RWPE1 (cell line): ENCODE data around the gene DISC1.

Experiments used
- CTCF ChIA-PET: fragments of 350-600 bp; sonication (Branson Sonifier 250); formaldehyde crosslinking; extraction: SDS; loops from one replicate; lab custom pipeline; 2021; lab: Yijun Ruan, JAX
- POLR2A ChIA-PET: fragments of 400-600 bp; formaldehyde crosslinking; extraction: SDS; loops from one replicate; lab custom pipeline; 2020; ENCODE audit warnings: antibody characterized with exemption; ENCODE audit not compliant: low non-redundant PET; lab: Yijun Ruan, JAX
- DNase-seq: peaks from one replicate; pipeline ENCODE4 v3.0.0; 2012; ENCODE audit warnings: low spot score
- H3K27ac ChIP-seq: fragments of 450-650 bp; 2 replicates; pipeline ENCODE4 v1.5.1; 2017
- TF ChIP-seq, protein P1 (sequence below): fragments of 450-650 bp; conservative IDR thresholded peaks from 2 replicates; pipeline ENCODE4 v1.5.1; 2017; ENCODE audit warnings: low read depth, mild to moderate bottlenecking

The DISC1 gene

DNA sequence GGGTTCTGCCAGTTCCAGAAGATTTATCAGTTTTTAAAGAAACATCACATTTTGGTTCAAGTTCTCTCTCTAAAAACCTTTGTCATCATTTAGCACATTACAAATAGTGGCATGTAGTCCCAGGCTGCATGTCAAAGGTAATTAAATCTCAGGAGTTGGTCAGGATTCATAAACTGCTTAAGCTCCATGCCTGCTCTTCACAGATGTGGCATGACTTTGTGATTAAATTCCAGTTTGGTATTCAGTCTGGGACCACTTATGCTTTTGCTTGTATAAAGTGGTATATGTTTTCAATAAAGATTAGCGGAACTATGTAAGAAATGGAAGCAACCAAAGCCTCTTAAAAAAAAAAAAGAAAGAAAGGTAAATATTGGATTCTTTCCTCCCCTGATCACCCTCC is 408.0 kb downstream of the DISC1 start:
- POLR2A ChIA-PET = no interaction called here

DNA sequence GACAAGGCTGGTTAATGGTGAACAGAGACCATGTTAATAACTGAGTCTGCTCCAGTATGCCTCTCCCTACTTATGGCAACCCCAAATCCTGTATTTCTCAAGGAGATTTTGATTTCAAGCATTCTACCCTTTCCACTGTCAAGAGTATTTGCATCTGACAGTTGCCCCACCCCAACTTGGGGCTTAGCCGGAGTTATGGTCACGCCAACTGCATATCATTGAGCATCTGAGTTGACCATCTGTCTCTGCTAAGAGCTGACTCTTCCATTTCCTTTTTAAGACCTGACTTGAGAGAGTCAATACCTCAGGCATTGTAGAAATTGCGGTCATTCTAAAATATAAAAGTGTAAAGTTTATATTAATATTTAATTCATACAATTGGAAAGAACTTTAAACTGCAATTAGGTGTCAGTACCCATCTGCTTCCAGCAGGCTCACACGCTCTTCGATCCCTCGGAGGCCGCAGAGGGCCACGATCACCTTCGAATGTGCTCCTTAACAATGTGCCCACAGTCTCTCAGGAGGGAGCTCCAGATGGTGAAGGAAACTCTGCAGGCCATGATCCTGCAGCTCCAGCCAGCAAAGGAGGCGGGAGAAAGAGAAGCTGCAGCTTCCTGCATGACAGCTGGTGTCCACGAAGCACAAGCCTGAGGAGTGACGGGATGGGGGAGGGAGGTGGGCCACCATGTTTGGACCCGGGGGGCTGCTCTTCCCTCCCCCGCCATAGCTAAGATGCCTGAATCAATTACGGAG is 409.8 kb downstream of the DISC1 start:
- POLR2A ChIA-PET = no interaction called here
- DNase-seq = no peak
- CTCF ChIA-PET = interaction anchor here (0.6 kb wide), 1 partner anchor 61 kb away, joined by 3 read pairs; no protein-coding TSS in a partner anchor
- no peak overlapping the region for H3K27ac ChIP-seq
- TF ChIP-seq, protein P1, sequence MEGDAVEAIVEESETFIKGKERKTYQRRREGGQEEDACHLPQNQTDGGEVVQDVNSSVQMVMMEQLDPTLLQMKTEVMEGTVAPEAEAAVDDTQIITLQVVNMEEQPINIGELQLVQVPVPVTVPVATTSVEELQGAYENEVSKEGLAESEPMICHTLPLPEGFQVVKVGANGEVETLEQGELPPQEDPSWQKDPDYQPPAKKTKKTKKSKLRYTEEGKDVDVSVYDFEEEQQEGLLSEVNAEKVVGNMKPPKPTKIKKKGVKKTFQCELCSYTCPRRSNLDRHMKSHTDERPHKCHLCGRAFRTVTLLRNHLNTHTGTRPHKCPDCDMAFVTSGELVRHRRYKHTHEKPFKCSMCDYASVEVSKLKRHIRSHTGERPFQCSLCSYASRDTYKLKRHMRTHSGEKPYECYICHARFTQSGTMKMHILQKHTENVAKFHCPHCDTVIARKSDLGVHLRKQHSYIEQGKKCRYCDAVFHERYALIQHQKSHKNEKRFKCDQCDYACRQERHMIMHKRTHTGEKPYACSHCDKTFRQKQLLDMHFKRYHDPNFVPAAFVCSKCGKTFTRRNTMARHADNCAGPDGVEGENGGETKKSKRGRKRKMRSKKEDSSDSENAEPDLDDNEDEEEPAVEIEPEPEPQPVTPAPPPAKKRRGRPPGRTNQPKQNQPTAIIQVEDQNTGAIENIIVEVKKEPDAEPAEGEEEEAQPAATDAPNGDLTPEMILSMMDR = no peak

More for the DNA sequence above, 408.0 kb downstream of the DISC1 start:
- H3K27ac ChIP-seq = no peak overlapping the region
- TF ChIP-seq, protein P1 = no peak
- DNase-seq = no peak
- CTCF ChIA-PET = no interaction called here

DNA sequence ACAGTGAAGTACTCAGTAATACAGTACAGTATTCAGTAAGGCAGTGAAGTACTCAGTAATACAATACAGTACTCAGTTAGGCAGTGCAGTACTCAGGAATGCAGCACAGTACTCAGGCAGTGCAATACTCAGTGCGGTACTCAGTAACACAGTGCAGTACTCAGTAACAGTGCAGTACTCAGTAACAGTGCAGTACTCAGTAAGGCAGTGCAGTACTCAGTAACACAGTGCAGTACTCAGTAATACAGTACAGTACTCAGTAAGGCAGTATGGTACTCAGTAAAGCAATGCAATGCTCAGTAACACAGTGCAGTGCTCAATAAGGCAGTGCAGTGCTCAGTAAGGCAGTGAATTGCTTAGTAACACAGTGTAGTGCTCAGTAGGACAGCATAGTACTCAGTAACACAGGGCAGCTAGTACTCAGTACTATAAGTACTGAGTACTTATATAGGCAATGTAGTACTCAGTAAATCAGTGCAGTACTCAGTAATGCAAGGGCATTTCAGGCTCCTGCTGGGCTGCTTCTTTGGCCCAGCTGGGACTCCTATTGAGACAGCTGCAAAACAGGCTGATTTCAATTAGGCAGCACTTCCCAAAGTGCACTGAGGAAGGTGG is 411.3 kb downstream of the DISC1 start:
- ChIA-PET CTCF (no interaction called here), POLR2A (no interaction called here)
- TF ChIP-seq, protein P1 = no peak
- no peak for DNase-seq
- H3K27ac ChIP-seq = no peak overlapping the region

DNA sequence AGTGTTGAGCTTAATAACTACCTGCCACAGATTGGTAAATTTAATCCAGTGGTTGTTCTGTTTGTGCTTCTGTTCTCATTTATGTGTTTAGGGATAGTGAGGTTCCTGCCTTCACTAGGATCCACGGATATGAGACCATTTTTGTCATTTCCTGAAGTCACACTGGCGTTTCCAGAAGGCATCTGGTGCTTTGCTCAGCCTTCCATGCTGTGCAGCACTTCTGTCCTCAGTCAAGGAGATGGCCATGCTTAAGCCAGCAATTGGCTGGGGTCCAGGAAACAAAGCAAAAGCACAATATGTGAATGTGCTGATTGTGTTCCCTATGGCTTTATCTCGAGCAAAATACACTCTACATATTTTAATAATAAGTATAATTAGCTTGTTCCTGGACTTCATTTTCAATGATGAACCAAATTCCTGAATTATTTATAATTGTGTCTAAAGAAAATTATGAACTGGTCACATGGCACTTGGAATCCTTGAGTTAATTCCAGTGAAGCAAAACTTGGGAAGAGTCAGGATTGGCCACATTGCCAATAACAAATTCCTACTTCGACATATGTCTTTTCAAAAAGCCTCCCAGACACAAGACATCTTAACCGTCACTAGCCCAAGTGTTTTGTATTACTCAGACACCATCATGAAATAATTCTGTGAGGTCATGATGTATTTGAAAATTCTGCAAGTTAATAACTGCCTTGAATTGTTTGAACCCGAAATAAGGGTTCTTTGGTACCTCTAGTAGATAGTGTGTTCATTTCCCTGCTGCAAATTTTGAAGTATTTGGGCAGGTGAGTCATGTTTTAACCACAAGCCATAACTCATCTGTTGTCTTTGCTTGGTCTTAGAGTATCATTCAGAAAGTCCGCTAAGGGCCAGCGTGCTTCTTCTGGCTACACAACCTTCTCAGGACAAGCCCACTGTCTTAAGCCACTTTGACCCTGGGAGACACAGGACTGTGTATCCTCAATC is 412.4 kb downstream of the DISC1 start:
- TF ChIP-seq, protein P1 = no peak
- ChIA-PET CTCF (no interaction called here), POLR2A (no interaction called here)
- no peak overlapping the region for H3K27ac ChIP-seq
- peak; percentile 35 for DNase-seq

DNA sequence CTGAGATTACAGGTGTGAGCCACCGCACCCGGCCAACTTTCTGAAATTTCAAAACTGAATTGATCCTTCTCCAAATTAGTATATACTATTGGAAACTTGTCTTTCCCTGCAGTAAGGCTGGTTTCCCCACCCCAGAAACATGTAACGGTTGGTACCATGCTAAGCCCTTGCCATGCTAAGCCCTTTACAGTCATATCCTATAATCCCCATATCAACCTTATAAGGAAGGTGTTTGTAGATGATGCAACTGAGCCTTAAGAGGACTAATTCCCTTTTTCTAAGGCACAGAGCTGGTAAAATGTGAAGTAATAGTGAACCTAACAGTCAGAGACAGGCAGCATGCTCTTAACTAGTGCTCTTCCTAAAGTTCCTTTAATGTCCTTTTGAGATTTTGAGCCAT is 413.7 kb downstream of the DISC1 start:
- no peak overlapping the region for H3K27ac ChIP-seq
- ChIA-PET POLR2A (no interaction called here), CTCF (no interaction called here)
- TF ChIP-seq, protein P1 = no peak
- DNase-seq = no peak

DNA sequence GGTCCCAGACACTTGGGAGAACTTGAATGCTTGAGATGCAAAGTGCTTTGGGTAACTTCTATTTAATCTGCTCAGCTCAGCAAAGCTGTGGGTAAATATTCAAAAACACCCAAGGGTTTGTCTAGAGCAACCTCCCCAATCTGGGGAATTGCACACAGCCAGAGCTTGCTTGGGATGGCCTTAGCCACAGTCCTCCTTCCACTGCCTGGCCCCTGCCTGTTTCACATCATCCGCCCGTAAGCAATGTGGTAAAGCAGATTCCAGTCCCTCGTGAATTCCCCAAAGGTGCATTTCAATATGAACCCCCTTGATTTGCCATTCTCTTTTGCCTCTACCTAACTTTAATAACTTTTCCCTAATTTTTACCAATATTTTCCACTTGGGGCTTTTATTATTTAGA is 418.1 kb downstream of the DISC1 start:
- DNase-seq = no peak
- POLR2A ChIA-PET = no interaction called here
- TF ChIP-seq, protein P1 = no peak
- H3K27ac ChIP-seq = no peak overlapping the region
- CTCF ChIA-PET = no interaction called here
